HepG2 (cell line): ENCODE data around the gene CRK. TPM values are rescaled to one million over a fixed set of nuclear protein-coding genes. Genes with fewer than 3 reads are reported as not detected.

Source experiments
- EP300 ChIP-seq, 3 experiments: sonication (generic) in 1 of 3; formaldehyde crosslinking in 1 of 3; IDR thresholded peaks; 2 replicates each; pipeline versions ENCODE4 v1.5.1 to v1.6.1; 2011 to 2020; ENCODE audit warnings: low read depth in 2 of 3, low read length in 2 of 3, borderline replicate concordance in 1 of 3, improper control_type of control experiment in 1 of 3, mild to moderate bottlenecking in 1 of 3, missing genetic modification reagents in 1 of 3, moderate library complexity in 1 of 3
- FOXK2 ChIP-seq: fragments of 450-650 bp; IDR thresholded peaks from 2 replicates; pipeline ENCODE4 v1.6.1; 2016
- HHEX ChIP-seq: IDR thresholded peaks from 2 replicates; pipeline ENCODE4 v1.6.1; 2016; ENCODE audit warnings: control low read depth
- ISL2 ChIP-seq: sonication (generic); formaldehyde crosslinking; IDR thresholded peaks from 2 replicates; pipeline ENCODE4 v1.5.0; 2020; ENCODE audit warnings: missing genetic modification reagents
- KMT2A ChIP-seq: sonication (generic); formaldehyde crosslinking; IDR thresholded peaks from 2 replicates; pipeline ENCODE4 v1.4.0; 2020; ENCODE audit warnings: missing genetic modification reagents
- MTA1 ChIP-seq: sonication (generic); formaldehyde crosslinking; IDR thresholded peaks from 2 replicates; pipeline ENCODE4 v1.4.0; 2020; ENCODE audit warnings: missing genetic modification reagents, mild to moderate bottlenecking, borderline replicate concordance
- TCF7 ChIP-seq: sonication (generic); IDR thresholded peaks from 2 replicates; pipeline ENCODE4 v1.6.1; 2016; ENCODE audit warnings: antibody characterized with exemption, low read depth
- XBP1 ChIP-seq: sonication (generic); formaldehyde crosslinking; IDR thresholded peaks from 2 replicates; pipeline ENCODE4 v1.5.0; 2020; ENCODE audit warnings: missing genetic modification reagents
- ZBTB7A ChIP-seq: sonication (generic); formaldehyde crosslinking; IDR thresholded peaks from 2 replicates; pipeline ENCODE4 v1.8.0; 2022; ENCODE audit warnings: mild to moderate bottlenecking, missing genetic modification reagents
- ZNF3 ChIP-seq: IDR thresholded peaks from 2 replicates; pipeline ENCODE4 v1.7.0; 2017; ENCODE audit warnings: inconsistent platforms
- ZNF414 ChIP-seq: sonication (generic); formaldehyde crosslinking; IDR thresholded peaks from 2 replicates; pipeline ENCODE4 v1.5.0; 2020; ENCODE audit warnings: missing genetic modification reagents
- ZNF567 ChIP-seq: sonication (generic); formaldehyde crosslinking; IDR thresholded peaks from 2 replicates; pipeline ENCODE4 v1.8.1; 2023; ENCODE audit warnings: mild to moderate bottlenecking, missing genetic modification reagents, borderline replicate concordance
- ZNF577 ChIP-seq: sonication (generic); formaldehyde crosslinking; IDR thresholded peaks from 2 replicates; pipeline ENCODE4 v1.4.0; 2020; ENCODE audit warnings: mild to moderate bottlenecking, low read depth, missing genetic modification reagents, borderline replicate concordance
- ZNF598 ChIP-seq: sonication (generic); formaldehyde crosslinking; IDR thresholded peaks from 2 replicates; pipeline ENCODE4 v1.5.1; 2020; ENCODE audit warnings: mild to moderate bottlenecking, missing genetic modification reagents, borderline replicate concordance
- ZNF879 ChIP-seq: sonication (generic); formaldehyde crosslinking; IDR thresholded peaks from 2 replicates; pipeline ENCODE4 v1.8.1; 2023; ENCODE audit warnings: missing genetic modification reagents
- ZSCAN25 ChIP-seq: sonication (generic); formaldehyde crosslinking; IDR thresholded peaks from 2 replicates; pipeline ENCODE4 v1.8.0; 2022; ENCODE audit warnings: mild to moderate bottlenecking, missing genetic modification reagents
- polyA plus RNA-seq, 8 experiments: library from polyadenylated mRNA; depleted of rRNA in 3 of 8; stranded (reverse) in 7 of 8; unstranded in 1 of 8; fragments of >200 nt; fragmentation: Illumina TruSeq in 4 of 8; extraction: Trizol in 4 of 8; gene quantifications; 2 replicates each; pipeline versions ENCODE4 v1.2.1 to v1.2.3, GENCODE V29; 2011 to 2016; ENCODE audit warnings: low read depth in 4 of 8, missing spikeins in 1 of 8, mixed read lengths in 1 of 8; ENCODE audit not compliant: insufficient read depth in 1 of 8
- total RNA-seq, 5 experiments: library from RNA; depleted of rRNA; stranded (reverse); fragments of >200 nt; fragmentation: Illumina TruSeq; extraction: Trizol; gene quantifications; 2 replicates each; pipeline ENCODE4 v1.2.3, GENCODE V29; 2016; ENCODE audit warnings: low read depth in 1 of 5
- TF ChIP-seq, protein P1 (sequence below): sonication (generic); formaldehyde crosslinking; IDR thresholded peaks from 2 replicates; pipeline ENCODE4 v1.9.0; 2022; ENCODE audit warnings: low read depth, missing genetic modification reagents
- TF ChIP-seq, protein P2 (sequence below): IDR thresholded peaks from 2 replicates; pipeline ENCODE4 v1.6.1; 2016; ENCODE audit warnings: mild to moderate bottlenecking, missing biosample characterization, missing genetic modification reagents
- TF ChIP-seq, protein P3 (sequence below): sonication (generic); formaldehyde crosslinking; IDR thresholded peaks from 2 replicates; pipeline ENCODE4 v1.9.0; 2021; ENCODE audit warnings: mild to moderate bottlenecking, missing genetic modification reagents

CRK gene
- total and polyA plus RNA-seq, 2 of the 13 experiments (the other 11 are each of a cell fraction or from before 2014, with no cell fraction given), result 47.4 to 54.2 TPM

GRCh38 chr17:1467898-1468492, 12.0 kb upstream of the CRK start (continued):
- TF ChIP-seq, protein P1, sequence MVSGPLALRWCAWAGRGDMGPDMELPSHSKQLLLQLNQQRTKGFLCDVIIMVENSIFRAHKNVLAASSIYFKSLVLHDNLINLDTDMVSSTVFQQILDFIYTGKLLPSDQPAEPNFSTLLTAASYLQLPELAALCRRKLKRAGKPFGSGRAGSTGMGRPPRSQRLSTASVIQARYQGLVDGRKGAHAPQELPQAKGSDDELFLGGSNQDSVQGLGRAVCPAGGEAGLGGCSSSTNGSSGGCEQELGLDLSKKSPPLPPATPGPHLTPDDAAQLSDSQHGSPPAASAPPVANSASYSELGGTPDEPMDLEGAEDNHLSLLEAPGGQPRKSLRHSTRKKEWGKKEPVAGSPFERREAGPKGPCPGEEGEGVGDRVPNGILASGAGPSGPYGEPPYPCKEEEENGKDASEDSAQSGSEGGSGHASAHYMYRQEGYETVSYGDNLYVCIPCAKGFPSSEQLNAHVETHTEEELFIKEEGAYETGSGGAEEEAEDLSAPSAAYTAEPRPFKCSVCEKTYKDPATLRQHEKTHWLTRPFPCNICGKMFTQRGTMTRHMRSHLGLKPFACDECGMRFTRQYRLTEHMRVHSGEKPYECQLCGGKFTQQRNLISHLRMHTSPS (CRISPR knock-in tag), result no peak
- peak; percentile 80 for TF ChIP-seq ZBTB7A (CRISPR knock-in tag)
- TF ChIP-seq, protein P2, sequence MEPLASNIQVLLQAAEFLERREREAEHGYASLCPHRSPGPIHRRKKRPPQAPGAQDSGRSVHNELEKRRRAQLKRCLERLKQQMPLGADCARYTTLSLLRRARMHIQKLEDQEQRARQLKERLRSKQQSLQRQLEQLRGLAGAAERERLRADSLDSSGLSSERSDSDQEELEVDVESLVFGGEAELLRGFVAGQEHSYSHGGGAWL (CRISPR knock-in tag), result no peak
- 0 out of 2 replicates have a peak, but pooled peaks have one; percentile 60 for TF ChIP-seq ZNF598 (CRISPR knock-in tag)
- TF ChIP-seq MTA1 (CRISPR knock-in tag), result peak; percentile 96
- TF ChIP-seq ISL2 (CRISPR knock-in tag), result no peak
- TF ChIP-seq, protein P3, sequence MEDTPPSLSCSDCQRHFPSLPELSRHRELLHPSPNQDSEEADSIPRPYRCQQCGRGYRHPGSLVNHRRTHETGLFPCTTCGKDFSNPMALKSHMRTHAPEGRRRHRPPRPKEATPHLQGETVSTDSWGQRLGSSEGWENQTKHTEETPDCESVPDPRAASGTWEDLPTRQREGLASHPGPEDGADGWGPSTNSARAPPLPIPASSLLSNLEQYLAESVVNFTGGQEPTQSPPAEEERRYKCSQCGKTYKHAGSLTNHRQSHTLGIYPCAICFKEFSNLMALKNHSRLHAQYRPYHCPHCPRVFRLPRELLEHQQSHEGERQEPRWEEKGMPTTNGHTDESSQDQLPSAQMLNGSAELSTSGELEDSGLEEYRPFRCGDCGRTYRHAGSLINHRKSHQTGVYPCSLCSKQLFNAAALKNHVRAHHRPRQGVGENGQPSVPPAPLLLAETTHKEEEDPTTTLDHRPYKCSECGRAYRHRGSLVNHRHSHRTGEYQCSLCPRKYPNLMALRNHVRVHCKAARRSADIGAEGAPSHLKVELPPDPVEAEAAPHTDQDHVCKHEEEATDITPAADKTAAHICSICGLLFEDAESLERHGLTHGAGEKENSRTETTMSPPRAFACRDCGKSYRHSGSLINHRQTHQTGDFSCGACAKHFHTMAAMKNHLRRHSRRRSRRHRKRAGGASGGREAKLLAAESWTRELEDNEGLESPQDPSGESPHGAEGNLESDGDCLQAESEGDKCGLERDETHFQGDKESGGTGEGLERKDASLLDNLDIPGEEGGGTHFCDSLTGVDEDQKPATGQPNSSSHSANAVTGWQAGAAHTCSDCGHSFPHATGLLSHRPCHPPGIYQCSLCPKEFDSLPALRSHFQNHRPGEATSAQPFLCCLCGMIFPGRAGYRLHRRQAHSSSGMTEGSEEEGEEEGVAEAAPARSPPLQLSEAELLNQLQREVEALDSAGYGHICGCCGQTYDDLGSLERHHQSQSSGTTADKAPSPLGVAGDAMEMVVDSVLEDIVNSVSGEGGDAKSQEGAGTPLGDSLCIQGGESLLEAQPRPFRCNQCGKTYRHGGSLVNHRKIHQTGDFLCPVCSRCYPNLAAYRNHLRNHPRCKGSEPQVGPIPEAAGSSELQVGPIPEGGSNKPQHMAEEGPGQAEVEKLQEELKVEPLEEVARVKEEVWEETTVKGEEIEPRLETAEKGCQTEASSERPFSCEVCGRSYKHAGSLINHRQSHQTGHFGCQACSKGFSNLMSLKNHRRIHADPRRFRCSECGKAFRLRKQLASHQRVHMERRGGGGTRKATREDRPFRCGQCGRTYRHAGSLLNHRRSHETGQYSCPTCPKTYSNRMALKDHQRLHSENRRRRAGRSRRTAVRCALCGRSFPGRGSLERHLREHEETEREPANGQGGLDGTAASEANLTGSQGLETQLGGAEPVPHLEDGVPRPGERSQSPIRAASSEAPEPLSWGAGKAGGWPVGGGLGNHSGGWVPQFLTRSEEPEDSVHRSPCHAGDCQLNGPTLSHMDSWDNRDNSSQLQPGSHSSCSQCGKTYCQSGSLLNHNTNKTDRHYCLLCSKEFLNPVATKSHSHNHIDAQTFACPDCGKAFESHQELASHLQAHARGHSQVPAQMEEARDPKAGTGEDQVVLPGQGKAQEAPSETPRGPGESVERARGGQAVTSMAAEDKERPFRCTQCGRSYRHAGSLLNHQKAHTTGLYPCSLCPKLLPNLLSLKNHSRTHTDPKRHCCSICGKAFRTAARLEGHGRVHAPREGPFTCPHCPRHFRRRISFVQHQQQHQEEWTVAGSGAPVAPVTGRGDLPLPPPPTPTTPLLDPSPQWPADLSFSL (CRISPR knock-in tag), result no peak
- no peak for TF ChIP-seq ZNF3
- TF ChIP-seq TCF7, result 0 out of 2 replicates have a peak, but pooled peaks have one; percentile 7
- no peak for TF ChIP-seq XBP1 (CRISPR knock-in tag)
- no peak for TF ChIP-seq ZNF577 (CRISPR knock-in tag)
- peak; percentile 67 for TF ChIP-seq FOXK2
- TF ChIP-seq ZNF414 (CRISPR knock-in tag), result no peak
- peak; percentile 61; the same call in 1 of the 2 replicates for TF ChIP-seq KMT2A (CRISPR knock-in tag)
- TF ChIP-seq ZSCAN25 (CRISPR knock-in tag), result peak; percentile 75
- TF ChIP-seq HHEX, result no peak
- TF ChIP-seq ZNF879 (CRISPR knock-in tag), result no peak
- TF ChIP-seq EP300 (IDR thresholded peaks at IDR 0.05; ENCODE audit: low read depth in 2 of 2, low read length in 2 of 2), result peak; percentile 56 to 64; a peak in 1 of 4 replicates
- peak; percentile 18; the same call in 1 of the 2 replicates for TF ChIP-seq EP300 (CRISPR knock-in tag; IDR thresholded peaks at IDR 0.05; ENCODE audit: borderline replicate concordance)
- TF ChIP-seq ZNF567 (CRISPR knock-in tag), result no peak
